H9 (cell line): ENCODE data around the gene UBE2L6. TPM values are rescaled to one million over a fixed set of nuclear protein-coding genes. Genes with fewer than 3 reads are reported as not detected.

Experiments used
- DNase-seq: peaks from one replicate; pipeline ENCODE4 v3.0.0-alpha.2; 2017
- H2AFZ ChIP-seq: one replicate; pipeline ENCODE4 v1.6.1; 2013; ENCODE audit warnings: mild to moderate bottlenecking, low read length, control low read depth, moderate library complexity
- H2AK5ac ChIP-seq: 2 replicates; pipeline ENCODE4 v1.6.1; 2013; ENCODE audit warnings: low read length, control low read depth, mixed read lengths; ENCODE audit not compliant: insufficient read length
- H2BK120ac ChIP-seq: one replicate; pipeline ENCODE4 v1.6.1; 2013; ENCODE audit warnings: low read depth, mild to moderate bottlenecking, low read length, control low read depth, inconsistent platforms; ENCODE audit not compliant: poor library complexity, severe bottlenecking
- H2BK12ac ChIP-seq: 2 replicates; pipeline ENCODE4 v1.6.1; 2013; ENCODE audit warnings: low read length, control low read depth, mixed read lengths, low read depth; ENCODE audit not compliant: insufficient read length
- H2BK15ac ChIP-seq: 2 replicates; pipeline ENCODE4 v1.6.1; 2013; ENCODE audit warnings: low read depth, low read length, control low read depth
- H2BK20ac ChIP-seq: one replicate; pipeline ENCODE4 v1.6.1; 2013; ENCODE audit warnings: low read depth, mild to moderate bottlenecking, low read length, control low read depth, inconsistent platforms; ENCODE audit not compliant: poor library complexity, severe bottlenecking
- H2BK5ac ChIP-seq: 2 replicates; pipeline ENCODE4 v1.6.1; 2013; ENCODE audit warnings: low read length, control low read depth, mixed read lengths; ENCODE audit not compliant: insufficient read length
- H3K14ac ChIP-seq: 2 replicates; pipeline ENCODE4 v1.6.1; 2013; ENCODE audit warnings: low read length, control low read depth; ENCODE audit not compliant: insufficient read depth
- H3K18ac ChIP-seq: 2 replicates; pipeline ENCODE4 v1.6.1; 2013; ENCODE audit warnings: low read depth, mild to moderate bottlenecking, mixed read lengths, low read length, control low read depth; ENCODE audit not compliant: insufficient read length
- H3K23ac ChIP-seq: 2 replicates; pipeline ENCODE4 v1.6.1; 2013; ENCODE audit warnings: low read length, control low read depth, mixed read lengths, low read depth; ENCODE audit not compliant: insufficient read length
- H3K23me2 ChIP-seq: 2 replicates; pipeline ENCODE4 v1.6.1; 2013; ENCODE audit warnings: low read depth, mild to moderate bottlenecking, mixed read lengths, low read length, control low read depth; ENCODE audit not compliant: insufficient read length, poor library complexity, severe bottlenecking
- H3K27ac ChIP-seq: 2 replicates; pipeline ENCODE4 v1.5.1; 2013; ENCODE audit warnings: low read length, control low read depth, mixed read lengths, low read depth; ENCODE audit not compliant: insufficient read length
- H3K27me3 ChIP-seq: 2 replicates; pipeline ENCODE4 v1.6.1; 2013; ENCODE audit warnings: low read length, control low read depth, inconsistent platforms; ENCODE audit not compliant: insufficient read depth
- H3K4ac ChIP-seq: 2 replicates; pipeline ENCODE4 v1.6.1; 2013; ENCODE audit warnings: low read depth, mild to moderate bottlenecking, control low read depth, inconsistent platforms, low read length, moderate library complexity
- H3K4me1 ChIP-seq: 2 replicates; pipeline ENCODE4 v1.6.1; 2013; ENCODE audit warnings: low read length, control low read depth, inconsistent platforms; ENCODE audit not compliant: insufficient read depth
- H3K4me2 ChIP-seq: 2 replicates; pipeline ENCODE4 v1.6.1; 2013; ENCODE audit warnings: low read length, control low read depth, mixed read lengths; ENCODE audit not compliant: insufficient read length, insufficient read depth
- H3K56ac ChIP-seq: 2 replicates; pipeline ENCODE4 v1.6.1; 2013; ENCODE audit warnings: low read depth, mild to moderate bottlenecking, mixed read lengths, low read length, control low read depth; ENCODE audit not compliant: insufficient read length
- H3K79me1 ChIP-seq: 2 replicates; pipeline ENCODE4 v1.6.1; 2013; ENCODE audit warnings: low read depth, mild to moderate bottlenecking, moderate library complexity, low read length, control low read depth, inconsistent platforms; ENCODE audit not compliant: insufficient read depth, poor library complexity, severe bottlenecking
- H3K79me2 ChIP-seq: 2 replicates; pipeline ENCODE4 v1.6.1; 2013; ENCODE audit warnings: low read length, control low read depth, inconsistent platforms; ENCODE audit not compliant: insufficient read depth
- H3K9ac ChIP-seq: 2 replicates; pipeline ENCODE4 v1.6.1; 2013; ENCODE audit warnings: low read length, control low read depth, mixed read lengths; ENCODE audit not compliant: insufficient read length; ENCODE audit errors: extremely low read depth
- H3K9me3 ChIP-seq: one replicate; pipeline ENCODE4 v1.6.1; 2013; ENCODE audit warnings: low read depth, low read length, inconsistent platforms; ENCODE audit not compliant: control insufficient read depth
- H3T11ph ChIP-seq: one replicate; pipeline ENCODE4 v1.6.1; 2013; ENCODE audit warnings: mild to moderate bottlenecking, low read length, control low read depth, inconsistent platforms
- H4K20me1 ChIP-seq: one replicate; pipeline ENCODE4 v1.6.1; 2013; ENCODE audit not compliant: control insufficient read depth, insufficient read length, insufficient read depth
- H4K5ac ChIP-seq: 2 replicates; pipeline ENCODE4 v1.6.1; 2013; ENCODE audit warnings: low read depth, mild to moderate bottlenecking, mixed read lengths, low read length, control low read depth; ENCODE audit not compliant: insufficient read length
- H4K8ac ChIP-seq: replicated peaks from 2 replicates; pipeline ENCODE4 v1.6.1; 2013; ENCODE audit warnings: low read length, control low read depth, mixed read lengths, low read depth; ENCODE audit not compliant: insufficient read length
- H4K91ac ChIP-seq: 2 replicates; pipeline ENCODE4 v1.6.1; 2013; ENCODE audit warnings: low read depth, mild to moderate bottlenecking, moderate library complexity, mixed read lengths, low read length, control low read depth; ENCODE audit not compliant: insufficient read length
- H3K27ac Mint-ChIP-seq, 3 experiments: 2 replicates in 2 of 3; 3 replicates in 1 of 3; pipeline ENCODE4 v1.8.0; 2020 to 2021; ENCODE audit warnings: mixed read lengths in 3 of 3, mild to moderate bottlenecking in 1 of 3, moderate library complexity in 1 of 3
- H3K27me3 Mint-ChIP-seq: 2 replicates; pipeline ENCODE4 v1.8.0; 2021; ENCODE audit warnings: low read depth, mild to moderate bottlenecking, moderate library complexity, mixed read lengths
- H3K36me3 Mint-ChIP-seq, 3 experiments: 2 replicates in 2 of 3; 3 replicates in 1 of 3; pipeline ENCODE4 v1.8.0; 2020 to 2021; ENCODE audit warnings: low read depth in 3 of 3, mixed read lengths in 3 of 3; ENCODE audit not compliant: insufficient read depth in 1 of 3
- H3K4me1 Mint-ChIP-seq, 2 experiments: 2 replicates each; pipeline ENCODE4 v1.8.0; 2020; ENCODE audit warnings: mixed read lengths in 2 of 2
- H3K4me3 Mint-ChIP-seq, 2 experiments: 2 replicates in 1 of 2; 3 replicates in 1 of 2; pipeline ENCODE4 v1.8.0; 2020 to 2021; ENCODE audit warnings: mild to moderate bottlenecking in 2 of 2, mixed read lengths in 2 of 2, moderate library complexity in 1 of 2
- H3K9me3 Mint-ChIP-seq, 2 experiments: 2 replicates in 1 of 2; 3 replicates in 1 of 2; pipeline ENCODE4 v1.8.0; 2020; ENCODE audit warnings: mild to moderate bottlenecking in 2 of 2, mixed read lengths in 2 of 2, moderate library complexity in 1 of 2
- CTCF ChIP-seq: fragments of 200-600 bp; sonication (generic); conservative IDR thresholded peaks from 3 replicates; pipeline ENCODE4 v1.8.0; 2021; ENCODE audit warnings: antibody characterized with exemption, mild to moderate bottlenecking
- WGBS: extraction: QIAGEN DNeasy Blood & Tissue Kit; methylation state at CpG from one replicate; pipeline ENCODE4 v1.1.7; 2013; ENCODE audit warnings: missing lambda C conversion rate, low lambda C conversion rate, mixed read lengths; ENCODE audit not compliant: insufficient read length; ENCODE audit errors: extremely low coverage; 5-methylcytosine and 5-hydroxymethylcytosine counted together
- total RNA-seq: library from RNA; stranded (reverse); gene quantifications from 2 replicates; pipeline ENCODE4 v1.2.1, GENCODE V29; 2021

The UBE2L6 gene
- total RNA-seq, 1 experiment from 2014 or later: 38.9 TPM

DNA sequence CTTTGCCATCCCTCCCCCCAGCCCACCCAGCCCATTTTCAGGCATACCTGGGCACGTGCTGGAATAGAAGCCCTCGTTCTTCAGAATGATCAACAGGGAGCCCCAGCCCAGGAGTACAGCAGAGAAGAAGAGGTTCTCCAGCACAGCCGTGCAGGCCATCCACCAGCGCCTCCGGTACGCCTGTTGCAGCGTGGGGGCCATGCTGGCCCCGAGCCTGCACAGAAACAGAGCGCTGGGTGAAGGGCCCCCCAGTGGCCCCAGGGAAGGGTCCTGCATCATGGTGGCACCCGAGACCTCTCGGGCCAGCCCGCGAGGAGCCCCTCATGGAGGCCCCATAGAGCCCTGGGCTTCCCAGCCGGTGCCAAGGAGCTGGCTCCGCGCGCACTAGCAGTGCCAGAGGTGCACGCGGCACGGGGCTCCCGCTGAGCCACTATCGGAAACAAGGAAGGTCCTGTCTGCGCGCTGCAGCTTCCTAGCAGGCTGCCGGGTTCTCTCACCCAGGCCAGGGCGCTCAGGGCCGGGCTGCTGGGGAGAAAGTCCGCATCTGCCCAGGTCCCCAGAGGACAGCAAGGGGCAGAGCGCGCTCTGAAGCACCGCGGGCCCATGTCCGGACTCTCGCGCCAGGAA is 53.4 kb downstream of the UBE2L6 start:
- peaks cover 2% of the 10 kb centered on the region for H3K4me1 ChIP-seq
- WGBS: no CpG with 5 or more reads among the region's 35 CpGs
- H3K14ac ChIP-seq: no peak overlapping the region
- H2BK20ac ChIP-seq: no peak overlapping the region
- H3K79me1 ChIP-seq: no peaks in the 10 kb centered on the region
- no peak overlapping the region for H2BK5ac ChIP-seq
- no peak overlapping the region for H3K18ac ChIP-seq
- H3K4me3 Mint-ChIP-seq: peak overlapping the region; percentile 90 to 98
- H3K79me2 ChIP-seq: no peaks in the 10 kb centered on the region
- peaks cover 16% of the 10 kb centered on the region for H3K23me2 ChIP-seq
- no peak overlapping the region for H4K91ac ChIP-seq
- H3K4me2 ChIP-seq: peak overlapping the region; percentile 63
- peaks cover 0 to 4% (median 0%) of the 10 kb centered on the region in 3 experiments; a peak in 4 of 7 replicates for H3K36me3 Mint-ChIP-seq
- TF ChIP-seq CTCF: no peak
- H2AK5ac ChIP-seq: no peak overlapping the region
- 0 out of 5 replicates have a peak, but pooled peaks cover 0 to 3% of the 10 kb centered on the region in 2 experiments for H3K9me3 Mint-ChIP-seq
- no peak overlapping the region for H3K4ac ChIP-seq
- H4K20me1 ChIP-seq: no peaks in the 10 kb centered on the region
- H2AFZ ChIP-seq: no peak overlapping the region
- H3K9me3 ChIP-seq: no peaks in the 10 kb centered on the region
- no peak overlapping the region for H2BK120ac ChIP-seq
- H3K27ac ChIP-seq: no peak overlapping the region
- peak overlapping the region; percentile 1 for H3K9ac ChIP-seq
- H3K56ac ChIP-seq: no peak overlapping the region
- H3T11ph ChIP-seq: no peak overlapping the region
- no peak overlapping the region for H4K5ac ChIP-seq
- H3K27ac Mint-ChIP-seq: no peak overlapping the region; a peak in 1 of 7 replicates
- no peak overlapping the region for H3K23ac ChIP-seq
- no peak overlapping the region for H2BK15ac ChIP-seq
- H3K4me1 Mint-ChIP-seq: peaks cover 10 to 13% of the 10 kb centered on the region in 2 experiments; a peak in 2 of 4 replicates
- no peak overlapping the region for H4K8ac ChIP-seq
- H3K27me3 Mint-ChIP-seq: peaks cover 51% of the 10 kb centered on the region
- no peak overlapping the region for H2BK12ac ChIP-seq
- H3K27me3 ChIP-seq: no peaks in the 10 kb centered on the region
- DNase-seq: peak; percentile 57
